GM18508 (cell line): ENCODE measurements around the gene C16orf54.
A peak's percentile ranks its signal among the peaks of the same experiment; 100 is the strongest.
"Not testable (repeated sequence)": the region's sequence is repeated elsewhere in the genome, so short reads cannot be mapped to it uniquely, and the experiment has no call there.

Experiments
- ATAC-seq: cut with Tn5 transposase; IDR thresholded peaks from one replicate; pipeline ENCODE4 v1.9.1; 2021; ENCODE audit warnings: moderate number of reproducible peaks; ENCODE audit not compliant: insufficient read depth, unreplicated experiment

The C16orf54 gene, protein sequence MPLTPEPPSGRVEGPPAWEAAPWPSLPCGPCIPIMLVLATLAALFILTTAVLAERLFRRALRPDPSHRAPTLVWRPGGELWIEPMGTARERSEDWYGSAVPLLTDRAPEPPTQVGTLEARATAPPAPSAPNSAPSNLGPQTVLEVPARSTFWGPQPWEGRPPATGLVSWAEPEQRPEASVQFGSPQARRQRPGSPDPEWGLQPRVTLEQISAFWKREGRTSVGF

GRCh38 chr16:29745853-29746345, at the start of gene C16orf54:
C16orf54 (minus strand) TSS chr16:29745990; CDS start chr16:29744951, 1,039 bp downstream.
- peak; percentile 44 for ATAC-seq

GRCh38 chr16:29794231-29794710, 48.5 kb upstream of the C16orf54 start:
- no peak for ATAC-seq

DNA sequence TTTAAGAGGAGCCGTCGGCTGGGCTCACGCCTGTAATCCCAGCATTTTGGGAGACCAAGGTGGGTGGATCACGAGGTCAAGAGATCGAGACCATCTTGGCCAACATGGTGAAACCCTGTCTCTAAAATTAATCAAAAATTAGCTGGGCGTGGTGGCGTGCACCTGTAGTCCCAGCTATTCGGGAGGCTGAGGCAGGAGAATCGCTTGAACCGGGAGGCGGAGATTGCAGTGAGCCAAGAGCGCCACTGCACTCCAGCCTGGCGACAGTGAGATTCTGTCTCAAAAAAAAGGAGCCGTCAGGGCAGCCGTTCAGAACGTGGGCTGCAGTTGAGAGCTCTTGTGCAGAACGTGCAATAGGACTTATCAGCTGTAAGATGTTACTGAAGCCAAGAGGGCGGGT, 47.4 kb upstream of the C16orf54 start:
- not testable (repeated sequence) for ATAC-seq

- ATAC-seq = no peak
These were observed 46.3 kb upstream of the C16orf54 start for GRCh38 chr16:29791845-29792807.

- ATAC-seq = no peak
These were observed 45.4 kb upstream of the C16orf54 start for GRCh38 chr16:29790949-29791844.

- ATAC-seq = peak; percentile 82
These were observed 44.6 kb upstream of the C16orf54 start, which contains the start of gene KIF22 for GRCh38 chr16:29790183-29790948. KIF22 (plus strand) TSS chr16:29790751; CDS start chr16:29790760, 9 bp downstream.

DNA sequence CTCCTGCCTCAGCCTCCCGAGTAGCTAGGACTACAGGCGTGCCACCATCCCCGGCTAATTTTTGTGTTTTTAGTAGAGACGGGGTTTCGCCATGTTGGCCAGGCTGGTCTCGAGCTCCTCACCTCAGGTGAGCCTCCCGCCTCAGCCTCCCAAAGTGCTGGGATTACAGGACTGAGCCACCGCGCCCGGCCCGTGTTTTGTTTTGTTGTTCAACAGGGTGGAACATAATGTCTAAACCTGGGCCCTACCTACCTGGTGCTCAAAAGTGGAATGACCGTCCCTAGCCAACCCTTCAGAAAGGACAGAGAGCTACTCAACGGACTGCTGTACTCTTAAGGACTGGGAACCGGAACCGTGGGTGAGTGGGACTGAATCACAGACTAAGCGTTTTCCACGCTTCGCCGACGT, 44.0 kb upstream of the C16orf54 start:
- ATAC-seq = no peak

- not testable (repeated sequence) for ATAC-seq
These were observed 41.4 kb upstream of the C16orf54 start for GRCh38 chr16:29787155-29787554.

GRCh38 chr16:29784901-29785500, 39.2 kb upstream of the C16orf54 start:
- no peak for ATAC-seq

DNA sequence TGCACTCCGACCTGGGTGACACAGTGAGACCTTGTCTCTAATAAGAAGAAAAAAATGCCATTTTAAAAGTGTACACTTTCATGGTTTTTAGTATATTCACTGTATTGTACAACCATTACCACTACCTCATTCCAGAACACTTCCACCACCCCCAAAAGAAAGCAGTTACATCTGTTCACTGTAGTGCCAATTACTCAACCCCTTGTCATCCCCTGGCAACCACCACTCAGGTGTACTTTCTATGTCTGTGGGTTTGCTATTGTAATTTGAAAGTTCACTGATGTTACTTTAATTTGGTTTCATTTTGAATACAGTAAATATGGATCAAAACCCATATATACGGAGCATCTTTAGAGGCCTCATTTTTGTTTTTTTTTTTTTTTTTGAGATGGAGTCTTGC, 38.4 kb upstream of the C16orf54 start:
- ATAC-seq = no peak

DNA sequence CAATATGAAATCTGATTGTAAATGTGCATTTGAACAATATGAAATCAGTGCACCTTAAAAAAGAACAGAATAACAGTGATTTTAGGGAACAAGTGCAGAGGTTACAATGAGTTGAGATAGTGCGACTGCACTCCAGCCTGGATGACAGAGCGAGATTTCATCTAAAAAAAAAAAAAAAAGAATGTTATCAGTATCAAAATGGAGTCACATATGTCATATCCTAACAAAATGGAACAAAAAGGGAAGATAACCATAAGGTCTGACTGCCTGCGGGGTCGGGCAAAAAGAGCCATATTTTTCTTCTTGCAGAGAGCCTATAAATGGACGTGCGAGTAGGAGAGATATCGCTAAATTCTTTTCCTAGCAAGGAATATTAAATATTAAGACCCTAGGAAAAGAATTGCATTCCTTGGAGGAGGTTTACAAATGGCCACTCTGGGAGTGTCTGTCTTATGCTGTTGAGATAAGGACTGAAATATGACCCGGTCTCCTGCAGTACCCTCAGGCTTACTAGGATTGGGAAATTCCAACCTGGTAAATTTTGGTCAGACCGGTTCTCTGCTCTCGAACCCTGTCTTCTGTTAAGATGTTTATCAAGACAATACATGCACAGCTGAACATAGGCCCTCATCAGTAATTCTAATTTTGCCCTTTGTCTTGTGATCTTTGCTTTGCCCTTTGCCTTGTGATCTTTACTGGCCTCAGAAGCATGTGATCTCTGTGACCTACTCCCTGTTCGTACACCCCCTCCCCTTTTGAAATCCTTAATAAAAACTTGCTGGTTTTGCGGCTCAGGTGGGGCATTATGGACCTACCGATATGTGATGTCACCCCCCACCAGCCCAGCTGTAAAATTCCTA, 37.5 kb upstream of the C16orf54 start:
- ATAC-seq = not testable (repeated sequence)

- no peak for ATAC-seq
These were observed 33.7 kb upstream of the C16orf54 start for GRCh38 chr16:29779474-29779873.

GRCh38 chr16:29777576-29778350, 32.0 kb upstream of the C16orf54 start, which contains the start of gene ZG16:
ZG16 (plus strand) TSS chr16:29778256; CDS start chr16:29779267, 1,011 bp downstream.
- no peak for ATAC-seq

GRCh38 chr16:29775742-29776408, 30.1 kb upstream of the C16orf54 start:
- no peak for ATAC-seq

GRCh38 chr16:29774730-29775129, 28.9 kb upstream of the C16orf54 start:
- no peak for ATAC-seq

- not testable (repeated sequence) for ATAC-seq
These were observed 26.5 kb upstream of the C16orf54 start for GRCh38 chr16:29772330-29772729.
